Loucy (cell line): ENCODE results near the gene CLN5.

Experiments used
- H2AFZ ChIP-seq: fragments of 200-600 bp; sonication (generic); 2 replicates; pipeline ENCODE4 v1.6.0; 2016; ENCODE audit warnings: antibody characterized with exemption, mild to moderate bottlenecking, low read length, moderate library complexity
- H3F3A ChIP-seq: fragments of 200-600 bp; 2 replicates; pipeline ENCODE4 v1.6.0; 2016; ENCODE audit warnings: antibody characterized with exemption, low read depth, mild to moderate bottlenecking
- H3K27me3 ChIP-seq: fragments of 200-600 bp; sonication (generic); 2 replicates; pipeline ENCODE4 v1.6.1; 2014; ENCODE audit warnings: low read length, mild to moderate bottlenecking; ENCODE audit not compliant: insufficient read depth, poor library complexity, severe bottlenecking
- H3K36me3 ChIP-seq: fragments of 200-600 bp; sonication (generic); 2 replicates; pipeline ENCODE4 v1.6.1; 2016; ENCODE audit warnings: low read length; ENCODE audit not compliant: insufficient read depth
- H3K4me1 ChIP-seq: fragments of 200-600 bp; sonication (generic); 2 replicates; pipeline ENCODE4 v1.5.1; 2014; ENCODE audit warnings: low read length, mild to moderate bottlenecking; ENCODE audit not compliant: insufficient read depth, poor library complexity, severe bottlenecking
- H3K4me2 ChIP-seq: fragments of 200-600 bp; sonication (generic); 2 replicates; pipeline ENCODE4 v1.6.0; 2014; ENCODE audit warnings: antibody characterized with exemption, low read length, low read depth, mild to moderate bottlenecking; ENCODE audit not compliant: poor library complexity, severe bottlenecking
- H3K4me3 ChIP-seq: fragments of 200-600 bp; sonication (generic); 2 replicates; pipeline ENCODE4 v1.5.1; 2014; ENCODE audit warnings: low read length, mild to moderate bottlenecking, mixed read lengths; ENCODE audit not compliant: poor library complexity, severe bottlenecking
- H3K79me2 ChIP-seq: fragments of 200-600 bp; sonication (generic); 2 replicates; pipeline ENCODE4 v1.6.1; 2014; ENCODE audit warnings: low read length; ENCODE audit not compliant: insufficient read depth
- H3K9ac ChIP-seq: fragments of 200-600 bp; sonication (generic); 2 replicates; pipeline ENCODE4 v1.6.0; 2014; ENCODE audit warnings: mild to moderate bottlenecking, low read depth, low read length, moderate library complexity; ENCODE audit not compliant: poor library complexity, severe bottlenecking
- H3K9me2 ChIP-seq: fragments of 200-600 bp; sonication (generic); replicated peaks from 2 replicates; pipeline ENCODE4 v1.6.1; 2016; ENCODE audit warnings: low read depth, low read length, mixed read lengths
- H3K9me3 ChIP-seq: fragments of 200-600 bp; sonication (generic); 2 replicates; pipeline ENCODE4 v1.6.1; 2014; ENCODE audit warnings: mild to moderate bottlenecking, antibody characterized with exemption, low read length, low read depth; ENCODE audit not compliant: insufficient read depth
- H4K20me1 ChIP-seq: fragments of 200-600 bp; sonication (generic); 2 replicates; pipeline ENCODE4 v1.6.0; 2014; ENCODE audit warnings: antibody characterized with exemption, low read length, mild to moderate bottlenecking; ENCODE audit not compliant: insufficient read depth, poor library complexity, severe bottlenecking
- CTCF ChIP-seq: fragments of 200-600 bp; sonication (generic); conservative IDR thresholded peaks from 2 replicates; pipeline ENCODE4 v1.5.1; 2014; ENCODE audit warnings: mild to moderate bottlenecking, antibody characterized with exemption, low read length
- EZH2phosphoT487 ChIP-seq: fragments of 200-600 bp; IDR thresholded peaks from 2 replicates; pipeline ENCODE4 v1.6.1; 2018; ENCODE audit warnings: antibody characterized with exemption, mild to moderate bottlenecking, moderate library complexity, borderline replicate concordance

The CLN5 gene

GRCh38 chr13:77040076-77040475 lies 48.2 kb downstream of the CLN5 start:
- Histone ChIP-seq H3K4me1 (no peaks in the 10 kb centered on the region), H3K79me2 (no peaks in the 10 kb centered on the region), H3K36me3 (peaks cover 7% of the 10 kb centered on the region; the same call in 1 of the 2 replicates), H3K4me2 (no peak overlapping the region), H3K9me3 (no peaks in the 10 kb centered on the region), H3K9me2 (no peaks in the 10 kb centered on the region), H3F3A (no peaks in the 10 kb centered on the region), H3K4me3 (no peak overlapping the region), H4K20me1 (no peaks in the 10 kb centered on the region), H3K27me3 (no peaks in the 10 kb centered on the region), H2AFZ (no peak overlapping the region), H3K9ac (no peak overlapping the region)
- TF ChIP-seq EZH2phosphoT487 (no peak), CTCF (no peak)

GRCh38 chr13:77040835-77041234 lies 49.0 kb downstream of the CLN5 start:
- TF ChIP-seq EZH2phosphoT487 (no peak), CTCF (no peak)
- Histone ChIP-seq H2AFZ (no peak overlapping the region), H3K36me3 (peaks cover 12% of the 10 kb centered on the region; the same call in 1 of the 2 replicates), H3K9me2 (no peaks in the 10 kb centered on the region), H3K9ac (no peak overlapping the region), H3K4me3 (no peak overlapping the region), H3K9me3 (no peaks in the 10 kb centered on the region), H4K20me1 (no peaks in the 10 kb centered on the region), H3K79me2 (no peaks in the 10 kb centered on the region), H3K4me1 (no peaks in the 10 kb centered on the region), H3K4me2 (no peak overlapping the region), H3K27me3 (no peaks in the 10 kb centered on the region), H3F3A (no peaks in the 10 kb centered on the region)

GRCh38 chr13:77042566-77043177 lies 50.8 kb downstream of the CLN5 start:
- Histone ChIP-seq H3K9ac (no peak overlapping the region), H3F3A (no peaks in the 10 kb centered on the region), H3K4me2 (no peak overlapping the region), H3K4me1 (no peaks in the 10 kb centered on the region), H3K9me2 (no peaks in the 10 kb centered on the region), H4K20me1 (no peaks in the 10 kb centered on the region), H3K4me3 (no peak overlapping the region), H3K79me2 (no peaks in the 10 kb centered on the region), H3K27me3 (no peaks in the 10 kb centered on the region), H3K9me3 (no peaks in the 10 kb centered on the region), H3K36me3 (peaks cover 18% of the 10 kb centered on the region; the same call in 1 of the 2 replicates), H2AFZ (no peak overlapping the region)
- no peak for TF ChIP-seq CTCF
- TF ChIP-seq EZH2phosphoT487 = no peak
